Activated CD8-positive, alpha-beta T cell treated with anti-CD3 and anti-CD28 coated beads for 36 hours (primary cell): ENCODE results near the gene ZNF254. TPM values are rescaled to one million over a fixed set of nuclear protein-coding genes. Genes with fewer than 3 reads are reported as not detected.

Experiments used
- ATAC-seq: fragments of 200-7000 bp; cut with Tn5 transposase; one replicate; pipeline ENCODE4 v1.10.0; 2021; ENCODE audit warnings: mild to moderate bottlenecking, moderate library complexity
- CTCF ChIA-PET: fragments of 350-600 bp; sonication (Branson Sonifier 250); formaldehyde crosslinking; loops from one replicate; lab custom pipeline; 2021; ENCODE audit warnings: antibody characterized with exemption; lab: Charles Lee
- POLR2A ChIA-PET: fragments of 350-600 bp; sonication (Branson Sonifier 250); formaldehyde crosslinking; loops from one replicate; lab custom pipeline; 2021; ENCODE audit warnings: antibody characterized with exemption; lab: Charles Lee
- DNase-seq: peaks from one replicate; pipeline ENCODE4 v3.0.0-alpha.2; 2020
- H3K27ac Mint-ChIP-seq: one replicate; pipeline ENCODE4 v1.8.0; 2021; ENCODE audit warnings: mild to moderate bottlenecking, mixed read lengths
- H3K27me3 Mint-ChIP-seq: one replicate; pipeline ENCODE4 v1.8.0; 2021; ENCODE audit warnings: mixed read lengths
- H3K36me3 Mint-ChIP-seq: one replicate; pipeline ENCODE4 v1.8.0; 2021; ENCODE audit warnings: low read depth, mixed read lengths
- H3K4me1 Mint-ChIP-seq: one replicate; pipeline ENCODE4 v1.8.0; 2021; ENCODE audit warnings: low read depth, mixed read lengths
- H3K4me3 Mint-ChIP-seq: one replicate; pipeline ENCODE4 v1.8.0; 2021; ENCODE audit warnings: mild to moderate bottlenecking, moderate library complexity, mixed read lengths
- H3K9me3 Mint-ChIP-seq: one replicate; pipeline ENCODE4 v1.8.0; 2021; ENCODE audit warnings: mixed read lengths
- CTCF ChIP-seq: fragments of 200-600 bp; IDR thresholded peaks from one replicate; pipeline ENCODE4 v1.8.0; 2022; ENCODE audit warnings: antibody characterized with exemption, mild to moderate bottlenecking
- intact Hi-C: fragments of 100-400 bp; cut with micrococcal nuclease; formaldehyde crosslinking; loops from one replicate; pipeline ENCODE4 v1.10.0; 2022
- total RNA-seq, 2 experiments: library from RNA; stranded (reverse); gene quantifications; one replicate each; pipeline ENCODE4 v1.2.3, GENCODE V29; 2021

The ZNF254 gene
- total RNA-seq, 2 experiments from 2014 or later = 9.7 to 10.0 TPM

DNA sequence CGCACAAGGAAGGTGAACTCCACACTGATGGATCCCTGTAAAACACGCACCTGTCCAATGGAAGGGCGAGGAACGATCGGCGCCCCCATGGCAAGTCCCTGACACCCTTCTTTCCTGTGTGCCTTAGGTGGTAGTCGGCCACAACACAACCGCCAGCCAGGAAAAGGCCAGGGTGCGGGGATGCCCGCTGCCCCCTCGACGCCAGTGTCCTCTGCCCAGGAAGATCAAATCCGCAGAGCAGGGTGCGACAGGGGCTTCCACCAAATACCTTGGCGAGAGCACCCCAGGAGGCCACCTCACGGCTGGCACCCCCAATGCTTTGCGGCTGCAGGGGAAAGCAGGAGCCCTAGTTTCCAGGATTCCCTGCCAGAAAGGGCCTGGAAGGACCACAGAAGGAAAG is 91.2 kb downstream of the ZNF254 start:
- intact Hi-C loops = no loop called here
- Mint-ChIP-seq H3K9me3 (peaks cover 18% of the 10 kb centered on the region), H3K27ac (no peak overlapping the region), H3K4me1 (no peaks in the 10 kb centered on the region), H3K4me3 (no peak overlapping the region), H3K36me3 (peaks cover 2% of the 10 kb centered on the region), H3K27me3 (no peaks in the 10 kb centered on the region)
- DNase-seq (no peak), ATAC-seq (no peak)
- CTCF ChIA-PET = no interaction called here
- TF ChIP-seq CTCF = no peak
- POLR2A ChIA-PET = no interaction called here

Other genes with a start within 250 kb of the ZNF254 start
- gene ZNF726, start 172.3 kb upstream of the ZNF254 start, total RNA-seq = 10 to 100 TPM; 19.1 to 20.7 TPM